Left forelimb (tissue), 1 donor: ENCODE results near the gene PILRA.
"Not testable (repeated sequence)": the region's sequence is repeated elsewhere in the genome, so short reads cannot be mapped to it uniquely, and the experiment has no call there.

Experiments
- DNase-seq: peaks from one replicate; pipeline ENCODE4 v3.0.0-alpha.2; 2018; ENCODE audit warnings: low spot score

Gene PILRA

DNA sequence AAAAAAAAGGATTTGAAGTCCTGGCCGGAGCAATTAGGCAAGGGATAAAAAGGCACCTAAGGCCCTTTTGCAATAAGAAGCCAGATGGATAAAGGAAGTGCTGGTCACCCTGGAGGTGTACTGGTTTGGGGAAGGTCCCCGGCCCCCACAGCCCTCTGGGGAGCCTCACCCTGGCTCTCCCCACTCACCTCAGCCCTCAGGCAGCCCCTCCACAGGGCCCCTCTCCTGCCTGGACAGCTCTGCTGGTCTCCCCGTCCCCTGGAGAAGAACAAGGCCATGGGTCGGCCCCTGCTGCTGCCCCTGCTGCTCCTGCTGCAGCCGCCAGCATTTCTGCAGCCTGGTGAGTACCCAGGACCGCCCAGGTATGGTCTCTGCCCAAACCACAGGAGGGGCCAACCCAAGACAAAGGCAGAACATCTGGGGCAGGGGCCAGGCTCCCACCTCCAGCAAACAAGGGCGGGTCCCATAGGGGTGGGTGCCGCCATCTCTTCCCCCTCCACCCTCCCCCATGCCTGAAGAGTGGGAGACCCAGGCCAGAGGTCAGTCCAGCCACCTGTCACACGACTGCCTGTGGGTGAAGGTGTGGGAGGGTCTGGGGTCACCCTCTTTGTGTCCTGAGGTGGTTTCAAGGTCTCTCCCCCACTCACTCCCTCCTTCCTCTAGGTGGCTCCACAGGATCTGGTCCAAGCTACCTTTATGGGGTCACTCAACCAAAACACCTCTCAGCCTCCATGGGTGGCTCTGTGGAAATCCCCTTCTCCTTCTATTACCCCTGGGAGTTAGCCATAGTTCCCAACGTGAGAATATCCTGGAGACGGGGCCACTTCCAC is 15.0 kb upstream of the PILRA start, which contains the start of gene PILRB:
TSS of gene PILRB (plus strand) at position 91 of the 830 bp plus-strand sequence. CDS start at position 277, 186 bp downstream.
- DNase-seq, result no peak

DNA sequence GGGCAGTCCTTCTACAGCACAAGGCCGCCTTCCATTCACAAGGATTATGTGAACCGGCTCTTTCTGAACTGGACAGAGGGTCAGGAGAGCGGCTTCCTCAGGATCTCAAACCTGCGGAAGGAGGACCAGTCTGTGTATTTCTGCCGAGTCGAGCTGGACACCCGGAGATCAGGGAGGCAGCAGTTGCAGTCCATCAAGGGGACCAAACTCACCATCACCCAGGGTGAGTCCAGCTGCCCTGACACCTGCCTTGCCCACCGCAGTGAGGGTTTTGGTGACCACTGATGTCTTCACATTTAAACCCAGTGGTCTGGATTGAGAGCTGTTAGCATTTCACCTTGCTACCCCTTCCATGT is 14.5 kb upstream of the PILRA start:
- no peak for DNase-seq

DNA sequence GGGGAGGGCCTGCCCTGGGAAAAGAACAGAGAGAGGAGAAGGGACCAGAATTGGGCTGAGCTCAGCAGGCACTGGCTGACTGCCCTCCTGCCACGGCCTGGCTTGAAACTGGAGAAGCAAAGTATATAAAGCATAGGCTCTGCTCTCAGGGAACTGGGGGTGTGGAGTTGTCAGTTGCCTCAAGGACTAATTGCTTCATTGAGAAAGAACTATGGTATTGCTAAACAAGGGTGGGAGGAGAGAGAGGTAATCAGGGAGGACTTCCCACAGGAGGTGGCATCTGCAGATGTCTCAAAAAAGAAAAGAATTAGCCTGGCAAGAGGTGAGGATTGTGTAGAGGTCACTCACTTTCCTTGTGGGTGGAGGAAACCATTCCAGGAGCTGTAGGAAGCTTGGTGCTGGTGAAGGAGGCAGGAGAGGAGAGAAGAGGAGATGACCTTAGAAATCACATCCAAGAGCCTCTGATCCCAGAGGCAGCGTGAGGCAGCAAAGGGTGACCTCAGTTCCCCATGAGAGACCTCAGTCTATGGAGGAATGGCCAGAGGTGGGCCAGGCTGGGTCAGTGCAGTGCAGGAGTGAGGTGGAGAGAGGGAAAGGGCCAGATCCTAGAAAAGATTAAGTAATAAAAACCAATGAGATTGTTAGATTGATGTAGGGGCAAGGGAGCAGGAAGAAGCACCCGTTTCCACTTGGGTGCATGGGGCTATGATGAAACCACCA is 13.0 kb upstream of the PILRA start:
- no peak for DNase-seq

GRCh38 chr7:100363098-100363497 is 10.2 kb upstream of the PILRA start:
- DNase-seq, result no peak

DNA sequence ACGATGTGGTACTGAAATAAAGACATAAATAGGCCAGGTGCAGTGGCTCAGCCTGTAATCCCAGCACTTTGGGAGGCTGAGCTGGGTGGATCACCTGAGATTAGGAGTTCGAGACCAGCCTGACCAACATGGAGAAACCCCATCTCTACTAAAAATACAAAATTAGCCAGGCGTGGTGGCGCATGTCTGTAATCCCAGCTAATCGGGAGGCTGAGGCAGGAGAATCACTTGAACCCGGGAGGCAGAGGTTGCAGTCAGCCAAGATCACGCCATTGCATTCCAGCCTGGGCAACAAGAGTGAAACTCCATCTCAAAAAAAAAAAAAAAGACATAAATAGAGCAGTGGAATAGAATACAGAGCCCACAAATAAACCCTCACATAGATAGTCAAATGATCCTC is 9.5 kb upstream of the PILRA start:
- not testable (repeated sequence) for DNase-seq

DNA sequence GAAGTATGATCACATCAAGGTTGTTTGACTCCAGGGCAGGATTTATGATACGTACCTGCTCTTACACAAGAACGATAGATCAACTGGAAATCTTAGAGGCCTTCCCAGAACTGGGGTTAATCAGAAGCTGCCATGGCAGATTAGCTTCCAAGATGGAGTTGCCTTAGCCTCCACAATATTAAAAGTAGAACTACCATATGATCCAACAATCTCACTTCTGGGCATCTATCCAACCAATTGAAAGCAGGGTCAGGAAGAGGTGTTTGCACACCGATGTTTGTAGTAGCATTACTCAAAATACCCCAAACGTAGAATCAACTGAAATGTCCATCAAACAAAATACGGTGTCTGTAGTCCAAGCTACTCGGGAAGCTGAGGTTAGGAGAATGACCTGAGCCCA is 8.8 kb upstream of the PILRA start:
- DNase-seq, result no peak

GRCh38 chr7:100365998-100366367 is 7.3 kb upstream of the PILRA start:
- DNase-seq, result not testable (repeated sequence)

- DNase-seq, result no peak
These were observed 6.7 kb upstream of the PILRA start for GRCh38 chr7:100366411-100367250.

- DNase-seq, result no peak
These were observed 6.1 kb upstream of the PILRA start for GRCh38 chr7:100367251-100367620.

DNA sequence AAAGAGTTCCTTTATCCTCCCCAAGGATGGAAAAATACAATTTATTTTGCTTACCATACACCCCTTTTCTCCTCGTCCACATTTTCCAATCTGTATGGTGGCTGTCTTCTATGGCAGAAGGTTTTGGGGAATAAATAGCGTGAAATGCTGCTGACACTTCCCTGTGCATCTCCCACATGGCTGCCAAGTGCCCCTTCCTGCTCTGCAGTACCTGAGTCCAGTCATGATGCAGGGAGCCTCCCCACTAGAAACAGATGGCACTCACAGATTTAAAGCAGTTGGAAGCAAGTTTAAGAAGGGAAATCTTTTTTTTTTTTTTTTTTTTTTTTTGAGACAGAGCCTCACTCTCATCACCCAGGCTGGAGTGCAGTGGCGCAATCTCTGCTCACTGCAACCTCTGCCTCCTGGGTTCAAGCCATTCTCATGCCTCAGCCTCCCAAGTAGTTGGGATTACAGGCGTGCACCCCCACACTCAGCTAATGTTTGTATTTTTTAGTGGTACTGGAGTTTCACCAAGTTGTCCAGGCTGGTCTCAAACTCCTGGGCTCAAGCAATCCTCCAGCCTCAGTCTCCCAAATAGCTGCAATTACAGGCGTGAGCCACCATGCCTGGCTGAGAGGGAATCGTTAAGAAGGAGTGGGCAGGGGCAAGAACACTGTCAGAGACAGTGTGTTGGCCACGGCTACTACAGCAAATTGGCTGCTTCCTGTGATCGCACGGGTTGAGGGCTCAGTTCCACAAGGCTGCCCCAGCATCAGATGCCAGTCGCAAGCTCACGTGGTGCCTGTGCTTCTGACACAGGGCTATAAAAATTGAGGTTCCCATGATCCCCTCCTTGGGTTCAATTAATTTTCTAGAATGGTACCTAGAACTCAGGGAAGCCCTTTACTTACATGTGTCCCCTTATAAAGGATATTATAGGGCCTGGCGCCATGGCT is 5.3 kb upstream of the PILRA start:
- no peak for DNase-seq

- no peak for DNase-seq
These were observed 4.2 kb upstream of the PILRA start for GRCh38 chr7:100369105-100369504.

- no peak for DNase-seq
These were observed 3.0 kb upstream of the PILRA start for GRCh38 chr7:100370303-100370702.

DNA sequence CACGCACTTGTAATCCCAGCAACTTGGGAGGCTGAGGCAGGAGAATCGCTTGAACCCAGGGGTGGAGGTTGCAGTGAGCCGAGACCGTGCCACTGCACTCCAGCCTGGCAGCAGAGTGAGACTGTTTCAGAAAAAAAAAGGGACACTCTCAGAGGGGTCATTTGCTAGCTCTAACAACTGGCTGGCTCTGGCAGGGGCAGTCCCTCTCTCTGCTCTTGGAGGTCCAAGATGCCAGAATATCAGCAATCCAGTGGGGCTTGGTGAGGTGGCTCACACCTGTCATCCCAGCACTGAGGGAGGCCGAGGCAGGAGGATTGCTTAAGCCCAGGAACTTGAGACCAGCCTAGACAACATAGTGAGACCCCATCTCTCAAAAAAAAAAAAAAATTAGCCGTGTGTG is 2.5 kb upstream of the PILRA start:
- no peak for DNase-seq

DNA sequence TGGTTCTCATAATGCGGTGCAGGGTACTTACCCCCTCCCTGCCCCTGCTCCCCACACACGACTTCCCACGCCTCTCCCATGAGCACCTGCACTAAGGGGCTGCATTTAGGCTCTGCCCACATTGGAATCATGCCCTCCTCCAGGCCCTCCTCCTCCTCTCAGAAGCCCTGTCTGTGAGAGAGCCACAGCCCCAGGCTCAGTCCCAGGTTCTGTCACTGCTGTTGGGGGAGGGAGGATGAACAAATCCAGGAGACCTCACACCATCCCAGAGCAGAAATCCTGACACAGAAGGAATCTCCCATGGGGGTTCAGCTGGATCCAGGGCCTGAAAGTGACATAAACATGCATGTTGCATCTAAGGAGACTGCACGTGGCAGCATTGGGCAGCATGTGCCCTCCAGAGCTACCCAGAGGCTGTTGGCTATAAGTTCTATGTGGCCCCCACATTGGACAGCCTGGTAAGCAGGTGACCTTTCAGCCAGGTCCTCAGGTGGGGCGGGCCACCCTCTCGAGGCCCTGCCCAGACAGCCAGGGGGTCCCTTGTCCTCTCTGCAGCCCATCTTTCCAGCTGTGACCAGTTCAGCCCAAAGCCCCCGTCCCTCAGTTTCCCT is 1.6 kb upstream of the PILRA start:
- no peak for DNase-seq

DNA sequence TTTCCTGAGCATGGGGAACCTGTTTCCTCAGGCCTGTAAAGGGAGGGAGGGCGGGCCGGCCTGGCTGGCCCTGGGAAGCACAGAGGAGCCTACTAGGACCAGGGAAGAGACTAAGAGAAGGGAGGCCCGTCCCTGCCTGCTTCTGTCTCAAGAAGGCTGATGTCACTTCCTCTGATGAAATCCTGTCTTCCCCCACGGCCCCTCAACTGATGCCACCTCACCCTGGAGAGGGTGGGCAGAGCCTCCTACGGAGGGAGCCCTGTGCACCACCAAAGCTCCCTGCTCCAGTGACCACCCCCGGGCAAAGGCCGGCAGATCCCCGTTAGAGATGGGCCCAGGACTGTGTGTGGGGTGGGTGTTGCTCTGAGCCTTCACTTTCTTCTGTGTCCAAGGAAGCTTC is 1.0 kb upstream of the PILRA start:
- no peak for DNase-seq

- DNase-seq, result no peak
These were observed 593 bp upstream of the PILRA start for GRCh38 chr7:100372694-100373093.

DNA sequence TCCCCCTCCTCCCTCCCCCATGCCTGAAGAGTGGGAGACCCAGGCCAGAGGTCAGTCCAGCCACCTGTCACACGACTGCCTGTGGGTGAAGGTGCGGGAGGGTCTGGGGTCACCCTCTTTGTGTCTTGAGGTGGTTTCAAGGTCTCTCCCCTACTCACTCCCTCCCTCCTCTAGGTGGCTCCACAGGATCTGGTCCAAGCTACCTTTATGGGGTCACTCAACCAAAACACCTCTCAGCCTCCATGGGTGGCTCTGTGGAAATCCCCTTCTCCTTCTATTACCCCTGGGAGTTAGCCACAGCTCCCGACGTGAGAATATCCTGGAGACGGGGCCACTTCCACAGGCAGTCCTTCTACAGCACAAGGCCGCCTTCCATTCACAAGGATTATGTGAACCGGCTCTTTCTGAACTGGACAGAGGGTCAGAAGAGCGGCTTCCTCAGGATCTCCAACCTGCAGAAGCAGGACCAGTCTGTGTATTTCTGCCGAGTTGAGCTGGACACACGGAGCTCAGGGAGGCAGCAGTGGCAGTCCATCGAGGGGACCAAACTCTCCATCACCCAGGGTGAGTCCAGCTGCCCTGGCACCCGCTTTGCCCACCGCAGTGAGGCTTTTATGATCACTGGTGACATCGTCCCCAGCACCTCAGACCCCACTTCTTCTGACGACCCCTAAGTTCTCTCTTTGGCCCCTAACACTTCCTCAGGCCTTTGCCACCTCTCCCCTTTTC is 747 bp downstream of the PILRA start:
- DNase-seq, result not testable (repeated sequence)

DNA sequence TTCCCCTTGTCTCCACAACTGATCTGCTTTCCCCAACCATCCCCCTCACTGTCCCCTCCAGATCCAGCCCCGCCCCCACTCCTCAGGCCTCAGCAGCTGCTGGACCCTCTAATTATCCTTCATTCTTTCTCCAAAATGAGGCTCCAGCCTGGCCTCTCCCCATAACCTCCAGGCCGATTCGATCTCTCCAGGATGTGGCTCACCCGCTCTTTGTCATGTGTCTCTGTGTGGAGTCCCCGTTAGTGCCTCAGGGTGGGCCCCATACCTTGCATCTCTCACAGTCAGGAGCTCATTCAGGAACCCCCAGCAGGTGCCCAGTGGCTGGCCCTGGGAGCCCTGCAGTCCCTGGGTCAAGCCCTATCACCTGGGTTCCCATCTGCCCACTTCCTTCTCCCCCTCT is 1.3 kb downstream of the PILRA start:
- DNase-seq, result no peak

GRCh38 chr7:100376066-100376465 is 2.8 kb downstream of the PILRA start:
- no peak for DNase-seq

GRCh38 chr7:100378114-100378755 is 4.9 kb downstream of the PILRA start:
- DNase-seq, result no peak
